Activated CD4-positive, alpha-beta memory T cell treated with anti-CD3 and anti-CD28 coated beads, Interleukin-2, amount 10 ng/mL, durations not matched to agents 7 days and 5 days (primary cell): ENCODE data around the gene GNAO1. TPM values are rescaled to one million over a fixed set of nuclear protein-coding genes. Genes with fewer than 3 reads are reported as not detected.

Source experiments
- CTCF ChIA-PET: fragments of 350-600 bp; sonication (Branson Sonifier 250); formaldehyde crosslinking; loops from one replicate; lab custom pipeline; 2021; ENCODE audit warnings: antibody characterized with exemption, inconsistent platforms; lab: Charles Lee
- POLR2A ChIA-PET: fragments of 350-600 bp; sonication (Branson Sonifier 250); formaldehyde crosslinking; loops from one replicate; lab custom pipeline; 2021; ENCODE audit warnings: antibody characterized with exemption; lab: Charles Lee
- DNase-seq: peaks from one replicate; pipeline ENCODE4 v3.0.0-alpha.2; 2020
- H3K27ac Mint-ChIP-seq: one replicate; pipeline ENCODE4 v1.8.0; 2021; ENCODE audit warnings: mild to moderate bottlenecking, mixed read lengths
- H3K27me3 Mint-ChIP-seq: one replicate; pipeline ENCODE4 v1.8.0; 2021; ENCODE audit warnings: mixed read lengths
- H3K36me3 Mint-ChIP-seq: one replicate; pipeline ENCODE4 v1.8.0; 2021; ENCODE audit warnings: low read depth, mixed read lengths
- H3K4me1 Mint-ChIP-seq: one replicate; pipeline ENCODE4 v1.8.0; 2021; ENCODE audit warnings: mixed read lengths
- H3K4me3 Mint-ChIP-seq: one replicate; pipeline ENCODE4 v1.8.0; 2021; ENCODE audit warnings: mild to moderate bottlenecking, mixed read lengths
- H3K9me3 Mint-ChIP-seq: one replicate; pipeline ENCODE4 v1.8.0; 2021; ENCODE audit warnings: mixed read lengths
- total RNA-seq, 2 experiments: library from RNA; stranded (reverse); gene quantifications; one replicate each; pipeline ENCODE4 v1.2.3, GENCODE V29; 2021

GNAO1 gene
- total RNA-seq, 2 experiments from 2014 or later, result 1.8 to 2.3 TPM

DNA sequence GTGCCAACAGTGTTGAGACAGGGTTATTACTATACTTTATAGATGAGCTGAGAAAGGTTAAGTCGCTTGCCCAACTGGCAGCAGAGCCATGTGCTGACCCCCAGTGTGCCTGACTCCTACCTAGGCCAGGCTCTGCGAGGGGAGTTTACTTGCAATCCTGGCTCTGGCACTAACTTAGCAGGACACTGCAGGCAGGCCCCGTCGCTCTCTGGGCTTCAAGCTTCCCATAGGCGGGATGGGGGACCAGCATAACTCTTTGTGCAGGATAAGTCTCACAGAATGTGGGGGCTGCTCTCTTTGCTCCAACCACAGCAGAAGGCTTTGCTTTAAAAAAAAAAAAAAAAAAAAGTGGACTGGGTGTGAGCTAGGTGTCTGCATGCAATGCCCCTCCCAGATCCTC, 102.7 kb downstream of the GNAO1 start:
- ChIA-PET CTCF (no interaction called here), POLR2A (no interaction called here)
- Mint-ChIP-seq H3K27ac (no peak overlapping the region), H3K9me3 (no peaks in the 10 kb centered on the region), H3K4me1 (no peaks in the 10 kb centered on the region), H3K27me3 (no peaks in the 10 kb centered on the region), H3K36me3 (no peaks in the 10 kb centered on the region), H3K4me3 (no peak overlapping the region)
- no peak for DNase-seq

DNA sequence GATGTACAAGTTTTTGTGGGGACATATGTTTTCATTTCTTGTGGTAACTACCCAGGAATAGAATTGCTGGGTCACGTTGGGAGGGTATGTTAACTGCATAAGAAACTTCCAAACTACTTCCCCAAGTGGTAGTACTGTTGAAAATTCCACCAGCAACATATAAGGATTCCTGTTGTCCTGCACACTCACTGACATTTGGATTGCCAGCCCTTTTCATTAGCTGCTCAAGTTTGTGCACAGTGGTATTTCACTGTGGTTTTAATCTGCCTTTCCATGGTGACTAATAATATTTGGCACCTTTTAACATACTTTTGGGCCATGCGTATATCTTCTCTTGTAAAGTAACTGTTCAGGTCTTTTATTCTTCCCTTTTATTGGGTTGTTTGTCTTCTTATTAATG, 103.3 kb downstream of the GNAO1 start:
- Mint-ChIP-seq H3K4me3 (no peak overlapping the region), H3K27ac (no peak overlapping the region), H3K36me3 (no peaks in the 10 kb centered on the region), H3K27me3 (no peaks in the 10 kb centered on the region), H3K9me3 (no peaks in the 10 kb centered on the region), H3K4me1 (no peaks in the 10 kb centered on the region)
- no peak for DNase-seq
- ChIA-PET CTCF (no interaction called here), POLR2A (no interaction called here)

DNA sequence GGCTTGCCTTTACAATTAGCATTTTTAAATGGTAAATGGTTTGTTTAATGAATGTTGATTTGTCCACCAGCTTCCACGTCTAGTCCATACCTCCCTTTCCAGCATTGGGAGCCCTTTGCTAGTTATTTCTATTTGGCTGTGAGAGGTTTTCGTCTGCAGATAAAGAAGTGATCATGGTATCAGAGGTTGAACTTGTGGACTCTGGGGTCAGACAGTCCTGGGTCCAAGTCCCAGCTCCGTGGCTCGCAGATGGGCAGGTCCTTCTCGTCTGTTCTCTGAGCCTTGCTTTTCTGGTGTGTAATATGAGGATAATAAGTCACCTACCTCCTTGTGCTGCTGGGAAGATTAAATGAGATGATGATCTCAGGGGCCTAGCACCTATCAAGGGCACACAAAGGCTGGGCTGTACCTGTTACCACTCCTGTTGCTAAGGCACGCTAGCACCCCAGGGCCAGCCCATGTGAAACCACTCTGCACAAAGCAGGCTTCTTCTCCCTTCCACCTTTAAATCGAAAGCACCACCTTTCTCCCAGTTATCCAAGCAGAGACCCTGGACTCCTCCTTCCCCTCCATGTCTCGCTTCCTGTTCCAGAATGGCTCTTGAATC, 103.9 kb downstream of the GNAO1 start:
- Mint-ChIP-seq H3K27ac (no peak overlapping the region), H3K4me1 (no peaks in the 10 kb centered on the region), H3K27me3 (no peaks in the 10 kb centered on the region), H3K9me3 (no peaks in the 10 kb centered on the region), H3K36me3 (no peaks in the 10 kb centered on the region), H3K4me3 (no peak overlapping the region)
- ChIA-PET CTCF (no interaction called here), POLR2A (no interaction called here)
- no peak for DNase-seq

DNA sequence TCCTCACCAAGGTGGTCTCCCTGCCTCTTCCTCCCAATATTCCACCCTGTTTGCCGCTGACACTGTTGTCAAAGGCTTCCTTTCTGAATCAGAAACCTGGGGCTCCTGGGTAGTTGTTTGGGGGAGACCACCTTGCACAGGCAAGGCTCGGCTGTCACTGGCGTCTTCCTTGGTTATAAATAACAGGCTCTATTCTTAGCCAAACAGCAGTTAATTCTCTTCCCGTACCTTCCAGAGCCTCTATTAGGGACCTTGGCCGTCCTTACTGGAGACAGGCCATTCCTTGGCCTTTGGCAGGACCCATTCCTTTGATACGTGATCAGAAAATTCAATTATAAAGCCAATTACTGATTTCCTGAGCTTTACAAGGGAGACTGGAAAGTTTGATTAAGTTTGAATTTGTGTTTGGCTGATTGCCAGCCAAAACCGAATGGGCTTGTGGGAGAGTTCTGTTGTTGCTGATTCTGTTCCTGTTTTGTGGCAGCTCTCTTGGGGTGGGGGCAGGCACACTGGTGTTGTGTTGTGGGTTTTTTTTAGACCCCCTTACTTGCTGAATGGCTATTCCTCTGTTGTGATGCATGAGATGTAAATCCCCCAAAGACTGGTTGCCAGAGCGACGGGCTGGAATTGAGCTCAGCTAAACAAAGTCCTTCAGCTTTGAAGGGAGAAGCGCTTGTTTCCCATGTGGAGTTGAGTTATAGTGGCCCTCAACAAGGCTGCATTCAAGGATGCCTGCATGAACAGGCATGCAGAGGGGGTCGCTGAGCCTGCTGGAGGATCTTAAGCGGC, 104.6 kb downstream of the GNAO1 start:
- H3K36me3 Mint-ChIP-seq, result no peaks in the 10 kb centered on the region
- H3K27ac Mint-ChIP-seq, result no peak overlapping the region
- ChIA-PET CTCF (no interaction called here), POLR2A (no interaction called here)
- H3K4me3 Mint-ChIP-seq, result no peak overlapping the region
- no peaks in the 10 kb centered on the region for H3K27me3 Mint-ChIP-seq
- no peaks in the 10 kb centered on the region for H3K9me3 Mint-ChIP-seq
- H3K4me1 Mint-ChIP-seq, result no peaks in the 10 kb centered on the region
- no peak for DNase-seq

DNA sequence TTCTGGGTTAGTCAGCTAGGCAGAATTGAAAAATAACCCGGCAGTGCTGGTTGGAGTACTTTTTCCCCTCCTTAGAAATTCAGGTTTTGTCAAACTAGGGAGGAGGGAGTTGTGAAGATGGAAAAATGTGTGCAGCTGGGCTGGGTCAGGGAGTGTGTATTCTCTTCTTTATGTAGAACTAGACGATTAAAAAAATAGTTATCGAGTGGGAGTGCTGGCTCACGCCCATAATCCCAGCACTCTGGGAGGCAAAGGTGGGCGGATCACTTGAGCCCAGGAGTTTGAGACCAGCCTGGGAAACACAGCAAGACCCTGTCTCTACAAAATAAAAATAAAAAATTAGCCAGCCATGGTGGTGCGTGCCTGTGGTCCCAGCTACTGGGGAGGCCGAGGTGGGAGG, 106.4 kb downstream of the GNAO1 start:
- Mint-ChIP-seq H3K27me3 (no peaks in the 10 kb centered on the region), H3K36me3 (no peaks in the 10 kb centered on the region), H3K9me3 (no peaks in the 10 kb centered on the region), H3K27ac (no peak overlapping the region), H3K4me3 (no peak overlapping the region), H3K4me1 (no peaks in the 10 kb centered on the region)
- DNase-seq, result no peak
- ChIA-PET POLR2A (no interaction called here), CTCF (interaction anchor here (1.1 kb wide), 1 partner anchor 17 kb away, joined by 4 read pairs; no protein-coding TSS in a partner anchor)

DNA sequence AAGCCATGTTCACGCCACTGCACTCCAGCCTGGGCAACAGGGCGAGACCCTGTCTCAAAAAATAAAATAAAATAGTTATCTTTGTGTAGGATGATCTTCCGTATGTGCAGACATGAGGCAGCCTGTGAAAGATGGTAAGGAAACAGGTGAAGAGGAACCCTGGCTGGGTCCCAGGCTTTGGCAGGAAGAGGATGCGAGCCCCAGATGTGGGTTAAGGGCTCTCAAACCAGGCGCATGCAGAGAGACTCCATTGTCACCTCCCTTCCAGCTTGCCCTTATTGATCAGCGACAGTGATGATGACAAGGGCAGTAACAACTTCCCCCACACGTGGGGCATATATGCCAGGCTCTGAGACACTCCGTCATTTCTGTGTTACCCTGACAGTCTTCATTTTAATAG, 106.8 kb downstream of the GNAO1 start:
- POLR2A ChIA-PET, result no interaction called here
- CTCF ChIA-PET, result no interaction called here
- Mint-ChIP-seq H3K4me3 (no peak overlapping the region), H3K9me3 (no peaks in the 10 kb centered on the region), H3K4me1 (no peaks in the 10 kb centered on the region), H3K36me3 (no peaks in the 10 kb centered on the region), H3K27me3 (no peaks in the 10 kb centered on the region), H3K27ac (no peak overlapping the region)
- DNase-seq, result no peak

DNA sequence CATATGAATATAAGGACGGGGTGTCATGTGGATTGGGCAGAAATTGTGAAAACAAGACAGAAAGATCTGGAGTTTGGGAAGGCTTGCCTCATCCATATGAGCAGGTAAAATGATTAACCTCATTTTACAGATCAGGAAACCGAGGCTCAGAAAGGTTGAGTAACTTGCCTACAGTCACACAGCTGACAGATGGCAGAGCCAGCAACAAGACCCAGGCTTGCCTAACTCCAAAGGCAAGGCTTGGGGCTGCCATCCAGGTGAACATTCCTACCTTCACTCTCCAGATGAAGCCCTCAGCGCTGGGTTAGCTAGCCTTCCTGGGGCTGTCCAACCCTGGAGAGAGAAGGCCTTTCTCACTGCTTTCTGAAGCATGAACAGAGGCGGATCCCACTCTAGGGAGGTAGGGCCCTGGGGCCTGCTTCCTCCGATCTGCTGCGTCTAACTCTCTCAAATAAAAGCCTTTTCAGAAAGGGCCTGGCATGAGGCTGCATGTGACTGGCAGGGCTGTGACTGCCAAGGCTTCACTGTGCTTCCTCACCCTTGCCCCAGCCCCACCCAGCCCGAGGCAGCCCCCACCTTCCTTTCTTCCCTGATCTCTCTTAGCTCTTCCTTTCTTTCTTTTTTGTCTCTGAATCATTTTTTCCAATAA, 107.8 kb downstream of the GNAO1 start:
- H3K36me3 Mint-ChIP-seq, result no peaks in the 10 kb centered on the region
- no peaks in the 10 kb centered on the region for H3K9me3 Mint-ChIP-seq
- POLR2A ChIA-PET, result no interaction called here
- no peak for DNase-seq
- H3K27ac Mint-ChIP-seq, result no peak overlapping the region
- CTCF ChIA-PET, result interaction anchor here (1.1 kb wide), 1 partner anchor 11 kb away, joined by 3 read pairs; no protein-coding TSS in a partner anchor
- H3K4me3 Mint-ChIP-seq, result no peak overlapping the region
- no peaks in the 10 kb centered on the region for H3K4me1 Mint-ChIP-seq
- no peaks in the 10 kb centered on the region for H3K27me3 Mint-ChIP-seq

DNA sequence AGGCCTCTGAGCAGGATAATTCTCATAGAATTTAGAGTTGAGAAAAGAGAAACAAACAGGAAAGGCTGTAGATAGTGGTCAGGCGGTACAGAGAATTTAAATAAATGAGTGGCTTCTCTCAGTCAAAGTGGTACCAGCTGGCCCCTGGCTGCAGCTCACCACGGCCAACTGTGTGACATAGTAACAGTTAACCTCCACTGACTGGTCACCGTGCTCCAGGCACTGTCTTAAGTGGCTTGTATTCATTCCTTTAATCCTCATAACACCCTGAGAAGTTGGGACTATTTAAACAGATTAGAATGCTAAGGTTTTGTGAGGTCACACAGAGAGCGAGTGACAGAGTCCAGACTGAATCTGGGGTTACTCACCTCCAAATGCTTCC, 108.9 kb downstream of the GNAO1 start:
- no peak for DNase-seq
- POLR2A ChIA-PET, result no interaction called here
- no peaks in the 10 kb centered on the region for H3K4me1 Mint-ChIP-seq
- H3K9me3 Mint-ChIP-seq, result no peaks in the 10 kb centered on the region
- H3K36me3 Mint-ChIP-seq, result no peaks in the 10 kb centered on the region
- H3K27me3 Mint-ChIP-seq, result no peaks in the 10 kb centered on the region
- CTCF ChIA-PET, result interaction anchor here (1.1 kb wide), 1 partner anchor 10 kb away, joined by 3 read pairs; no protein-coding TSS in a partner anchor
- H3K27ac Mint-ChIP-seq, result no peak overlapping the region
- H3K4me3 Mint-ChIP-seq, result no peak overlapping the region

DNA sequence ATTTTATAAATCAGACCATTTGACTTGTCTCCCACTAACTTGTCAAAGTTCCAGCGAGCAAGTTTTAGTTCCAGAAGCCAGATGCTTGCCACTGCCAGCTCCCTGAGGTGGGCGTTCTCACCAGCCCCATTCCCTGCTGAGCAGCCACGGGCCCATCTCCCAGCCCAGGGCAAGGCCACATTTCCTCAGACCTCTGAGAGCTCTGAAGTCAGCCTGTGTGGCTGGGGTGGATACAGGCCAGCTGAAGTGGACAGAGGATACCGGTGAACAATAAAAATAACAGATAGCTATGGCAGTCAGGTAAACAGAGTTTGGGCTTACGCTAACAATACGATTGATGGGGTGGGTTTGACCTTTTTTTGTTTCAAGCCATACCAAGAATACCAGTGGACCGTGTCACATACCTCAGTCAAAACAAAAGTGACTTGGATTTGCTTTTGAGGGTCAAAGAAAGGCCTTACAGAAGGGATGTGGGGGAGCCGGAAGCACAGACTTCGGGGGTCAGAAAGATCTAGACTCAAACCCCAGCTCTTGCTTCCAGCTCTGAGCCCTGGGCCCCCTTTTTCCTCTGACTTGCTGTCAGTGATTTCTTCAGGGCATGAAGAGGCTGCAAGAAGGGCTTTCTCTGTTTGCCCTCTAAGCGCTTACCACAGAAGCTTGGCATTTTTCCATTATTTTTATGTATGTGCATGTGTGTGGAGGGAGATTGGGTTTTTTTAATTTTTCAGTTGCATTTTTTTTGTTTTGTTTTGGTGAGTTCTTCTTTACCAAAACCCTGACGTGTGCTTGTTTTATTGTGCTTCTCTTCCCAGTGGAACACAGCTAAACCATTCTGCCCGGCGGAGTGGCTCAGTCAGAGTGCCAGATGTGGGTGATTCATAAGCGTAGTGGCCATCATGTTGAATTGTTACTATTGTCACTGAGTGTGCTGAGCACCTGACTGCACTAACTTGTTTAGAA, 109.9 kb downstream of the GNAO1 start:
- Mint-ChIP-seq H3K27ac (no peak overlapping the region), H3K4me3 (no peak overlapping the region), H3K9me3 (no peaks in the 10 kb centered on the region), H3K4me1 (no peaks in the 10 kb centered on the region), H3K27me3 (no peaks in the 10 kb centered on the region), H3K36me3 (no peaks in the 10 kb centered on the region)
- CTCF ChIA-PET, result interaction anchor here (1.5 kb wide), 1 partner anchor 17 kb away, joined by 5 read pairs; no protein-coding TSS in a partner anchor
- POLR2A ChIA-PET, result no interaction called here
- DNase-seq, result no peak

DNA sequence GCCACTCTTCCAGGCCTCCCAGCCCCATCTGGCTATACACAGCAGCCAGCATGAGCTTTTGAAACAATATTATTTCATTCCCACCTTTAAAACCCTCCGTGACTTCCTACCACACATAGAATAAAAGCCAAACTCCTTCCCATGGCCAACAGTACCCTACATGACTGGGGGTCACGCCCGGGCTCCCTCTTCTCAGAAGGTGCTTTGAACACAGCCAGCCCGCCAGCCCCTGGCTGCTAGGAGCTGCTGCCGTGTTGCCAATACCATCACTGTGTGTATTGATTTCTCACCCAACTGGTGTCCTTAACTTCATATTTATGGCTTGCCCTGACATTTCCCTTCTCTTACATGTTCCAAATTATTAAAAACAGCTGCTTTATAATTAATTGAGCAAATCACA, 111.2 kb downstream of the GNAO1 start:
- POLR2A ChIA-PET, result no interaction called here
- H3K9me3 Mint-ChIP-seq, result no peaks in the 10 kb centered on the region
- H3K27ac Mint-ChIP-seq, result no peak overlapping the region
- H3K36me3 Mint-ChIP-seq, result no peaks in the 10 kb centered on the region
- no peak overlapping the region for H3K4me3 Mint-ChIP-seq
- H3K4me1 Mint-ChIP-seq, result no peaks in the 10 kb centered on the region
- no peak for DNase-seq
- H3K27me3 Mint-ChIP-seq, result no peaks in the 10 kb centered on the region
- CTCF ChIA-PET, result interaction anchor here (1.6 kb wide), 1 partner anchor 16 kb away, joined by 5 read pairs; no protein-coding TSS in a partner anchor

DNA sequence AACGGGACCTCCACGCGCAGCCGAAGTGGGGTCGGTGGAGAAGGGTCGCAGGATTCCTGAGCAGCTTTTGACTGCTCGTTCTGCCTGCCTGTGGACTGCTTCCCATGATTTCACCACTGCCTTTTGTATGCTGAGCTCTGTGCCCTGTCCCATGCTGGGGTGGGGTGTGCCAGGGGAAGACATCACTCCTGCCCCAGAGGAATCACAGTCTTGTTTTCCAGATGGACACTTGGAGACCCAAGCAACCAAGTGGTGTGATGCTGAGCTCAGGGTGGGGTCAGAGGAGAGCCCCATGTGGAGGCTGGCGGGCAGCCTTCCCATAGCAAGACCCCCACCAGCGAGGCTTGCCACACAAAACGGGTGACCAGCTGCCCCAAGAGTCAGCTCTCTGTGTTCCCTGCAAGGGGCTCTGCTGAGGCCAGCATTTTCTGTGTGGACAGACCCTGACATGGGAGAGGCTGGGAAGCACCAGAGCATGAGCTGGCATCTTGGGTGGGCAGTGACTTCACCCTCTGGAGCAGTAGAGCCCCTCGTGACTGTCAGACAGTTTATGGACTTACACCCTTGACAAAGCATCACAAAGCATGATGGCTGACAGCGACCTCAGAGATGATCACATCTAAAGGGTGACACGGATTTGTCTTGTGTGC, 111.9 kb downstream of the GNAO1 start:
- no peaks in the 10 kb centered on the region for H3K27me3 Mint-ChIP-seq
- H3K9me3 Mint-ChIP-seq, result no peaks in the 10 kb centered on the region
- no peaks in the 10 kb centered on the region for H3K4me1 Mint-ChIP-seq
- H3K4me3 Mint-ChIP-seq, result no peak overlapping the region
- POLR2A ChIA-PET, result no interaction called here
- no peak overlapping the region for H3K27ac Mint-ChIP-seq
- DNase-seq, result no peak
- CTCF ChIA-PET, result interaction anchor here (1.6 kb wide), 1 partner anchor 15 kb away, joined by 5 read pairs; no protein-coding TSS in a partner anchor
- H3K36me3 Mint-ChIP-seq, result no peaks in the 10 kb centered on the region

DNA sequence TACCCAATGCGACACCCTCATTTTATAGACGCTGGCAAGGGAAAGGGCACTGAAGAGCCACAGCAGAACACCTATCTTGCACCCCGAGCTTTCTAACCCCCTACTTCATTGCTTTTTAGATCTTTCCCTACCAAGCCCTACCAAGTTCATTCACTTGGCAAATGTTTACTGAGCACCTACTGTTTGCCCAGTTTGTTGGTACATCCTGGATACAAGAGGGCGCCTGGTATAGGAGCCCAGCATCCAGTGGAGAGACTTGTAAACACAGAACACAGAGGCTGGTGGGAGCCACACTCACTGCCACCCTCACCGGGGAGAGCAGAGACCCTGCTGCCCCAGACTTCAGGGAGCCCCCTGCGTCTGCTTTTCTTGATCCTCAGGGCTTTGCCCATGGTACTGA, 112.6 kb downstream of the GNAO1 start:
- Mint-ChIP-seq H3K9me3 (no peaks in the 10 kb centered on the region), H3K36me3 (no peaks in the 10 kb centered on the region), H3K27me3 (no peaks in the 10 kb centered on the region), H3K4me3 (no peak overlapping the region), H3K27ac (no peak overlapping the region), H3K4me1 (no peaks in the 10 kb centered on the region)
- ChIA-PET POLR2A (no interaction called here), CTCF (no interaction called here)
- no peak for DNase-seq
